ENCODE results near the gene CYB5R3.
A peak's percentile ranks its signal among the peaks of the same experiment; 100 is the strongest.
"Not testable (repeated sequence)": the region's sequence is repeated elsewhere in the genome, so short reads cannot be mapped to it uniquely, and the experiment has no call there.

CYB5R3 gene

DNA sequence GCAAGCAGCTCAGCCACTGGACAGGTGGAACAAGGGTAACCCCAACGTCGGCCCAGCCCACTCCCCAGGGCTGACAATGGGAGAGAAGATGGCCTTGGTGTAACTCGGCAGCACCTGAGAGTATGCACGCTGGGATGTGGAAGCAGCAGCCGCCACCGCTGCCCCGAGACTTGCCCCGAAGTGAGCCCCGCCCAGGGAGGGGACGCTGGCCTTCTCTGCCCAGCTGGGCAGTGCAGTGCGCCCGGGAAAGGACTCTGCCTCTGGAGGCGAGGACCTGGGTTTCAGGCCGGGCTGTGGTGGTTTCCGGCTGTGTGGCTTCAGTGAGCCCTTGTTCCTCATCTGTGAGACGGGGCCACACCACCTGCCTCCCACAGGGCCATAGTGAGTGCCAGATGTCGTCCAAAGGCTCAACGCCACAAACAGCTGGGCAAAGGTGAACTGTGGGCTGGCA is 25.9 kb downstream of the CYB5R3 start:
- DNase-seq (ENCODE audit: low read depth in 2 of 2) = no peak

DNA sequence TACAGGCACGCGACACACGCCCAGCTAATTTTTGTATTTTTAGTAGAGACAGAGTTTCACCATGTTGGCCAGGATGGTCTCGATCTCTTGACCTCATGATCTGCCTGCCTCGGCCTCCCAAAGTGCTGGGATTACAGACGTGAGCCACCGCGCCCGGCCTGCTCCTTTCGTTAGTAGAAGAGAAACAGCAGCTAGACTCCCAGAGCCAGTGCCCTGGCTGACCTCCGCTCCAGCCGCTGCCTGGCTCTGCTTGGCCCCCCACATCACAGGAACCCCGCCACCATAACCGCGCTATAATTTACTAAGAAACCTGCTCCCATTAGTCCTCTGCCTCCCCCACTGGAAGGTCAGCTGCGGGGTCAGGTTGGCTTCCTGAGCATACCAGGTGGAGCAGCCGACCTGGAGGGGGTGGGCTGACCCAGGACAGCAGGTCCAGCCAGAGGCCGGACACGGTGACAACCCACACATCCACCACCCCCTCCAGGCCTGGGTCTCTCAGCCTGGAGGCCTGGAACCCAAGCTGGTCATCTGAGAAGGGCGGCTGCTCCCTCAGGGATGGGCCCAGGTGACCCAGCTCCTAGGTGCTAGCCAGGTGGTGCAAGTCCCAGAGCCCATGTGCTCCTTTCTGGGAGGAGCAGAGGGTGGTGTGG is 27.0 kb downstream of the CYB5R3 start:
- DNase-seq (ENCODE audit: low read depth in 2 of 2) = no peak

DNA sequence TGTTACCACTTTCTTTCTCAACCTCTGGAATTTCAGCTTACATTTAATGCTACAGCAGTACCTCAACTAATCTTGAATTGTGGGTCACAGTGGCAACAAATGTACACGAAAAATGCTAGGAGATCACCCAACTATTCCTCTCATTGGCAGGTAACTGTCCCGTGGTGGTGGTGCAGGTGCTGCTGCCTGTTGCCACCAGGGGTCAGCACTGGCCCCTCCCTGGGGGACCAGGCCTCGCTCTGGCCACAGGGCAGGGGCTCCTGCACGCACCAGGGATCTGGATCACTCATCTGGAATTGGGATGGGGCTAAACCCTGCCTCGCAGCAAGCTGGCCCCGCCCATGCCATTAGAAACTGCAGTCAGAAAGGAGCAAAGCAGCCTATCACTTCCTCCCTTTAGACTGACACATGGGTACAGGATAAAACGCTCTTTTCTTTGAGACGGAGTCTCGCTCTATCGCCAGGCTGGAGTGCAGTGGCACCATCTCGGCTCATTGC is 27.6 kb downstream of the CYB5R3 start:
- peak in 1 of 2 donors; percentile 30 for DNase-seq (ENCODE audit: low read depth in 2 of 2)

DNA sequence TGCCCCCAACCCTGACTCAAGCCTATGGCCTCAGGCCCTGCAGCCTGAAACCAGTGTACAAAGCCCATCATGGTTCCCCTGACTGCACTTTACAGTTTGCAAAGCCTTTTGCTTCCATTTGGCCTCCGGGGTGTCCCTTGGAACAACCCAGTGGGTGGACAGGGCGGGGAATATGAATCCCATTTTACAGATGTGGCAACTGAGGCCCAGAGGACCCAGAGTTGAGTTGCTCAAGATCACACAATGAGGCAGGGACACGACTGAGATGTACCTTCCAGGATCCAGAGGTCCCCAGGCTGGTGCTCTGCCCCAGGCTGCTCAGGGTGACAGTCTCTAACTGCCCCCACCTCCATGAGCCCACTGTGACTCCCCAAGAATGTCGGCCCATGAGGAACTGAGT is 29.1 kb downstream of the CYB5R3 start:
- no peak for DNase-seq (ENCODE audit: low read depth in 2 of 2)

DNA sequence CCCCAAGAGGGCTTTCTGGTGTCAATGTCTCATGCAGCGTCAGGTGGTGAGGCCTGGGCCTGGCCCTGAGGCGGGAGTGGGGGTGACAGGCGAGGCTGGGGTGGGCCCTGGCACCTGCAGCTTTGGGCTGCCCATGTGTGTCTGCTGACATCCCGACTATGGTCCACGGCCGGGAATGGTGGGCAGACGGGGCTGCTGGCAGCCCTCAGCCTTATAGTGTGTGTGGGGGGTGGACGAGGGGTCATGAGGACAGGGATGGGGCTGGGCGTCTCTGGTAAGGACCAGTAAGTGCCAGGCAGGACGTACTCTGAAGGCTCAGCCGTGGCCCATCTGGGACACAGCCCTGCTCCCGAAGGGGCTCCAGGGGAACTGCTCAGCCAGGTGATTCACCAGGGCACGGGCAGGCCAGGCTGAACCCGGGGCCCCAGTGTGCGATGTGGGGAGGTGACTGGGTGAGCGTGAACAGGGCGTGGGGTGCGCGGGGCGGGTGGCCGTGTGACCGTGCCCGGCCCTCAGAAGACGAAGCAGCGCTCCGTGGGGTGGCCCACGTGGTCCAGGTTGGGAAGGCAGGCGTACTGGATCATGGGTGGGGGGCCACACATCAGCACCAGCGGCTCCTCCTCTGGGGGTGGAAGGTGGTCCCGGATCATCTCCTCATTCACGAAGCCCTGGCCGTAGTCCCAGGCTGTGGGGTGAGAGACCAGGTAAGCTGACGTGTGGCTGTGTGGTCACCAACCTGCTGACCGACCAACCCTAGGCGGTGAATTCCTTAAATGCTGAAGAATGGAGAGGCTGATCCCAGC is 29.7 kb downstream of the CYB5R3 start:
- no peak for DNase-seq (ENCODE audit: low read depth in 2 of 2)

DNA sequence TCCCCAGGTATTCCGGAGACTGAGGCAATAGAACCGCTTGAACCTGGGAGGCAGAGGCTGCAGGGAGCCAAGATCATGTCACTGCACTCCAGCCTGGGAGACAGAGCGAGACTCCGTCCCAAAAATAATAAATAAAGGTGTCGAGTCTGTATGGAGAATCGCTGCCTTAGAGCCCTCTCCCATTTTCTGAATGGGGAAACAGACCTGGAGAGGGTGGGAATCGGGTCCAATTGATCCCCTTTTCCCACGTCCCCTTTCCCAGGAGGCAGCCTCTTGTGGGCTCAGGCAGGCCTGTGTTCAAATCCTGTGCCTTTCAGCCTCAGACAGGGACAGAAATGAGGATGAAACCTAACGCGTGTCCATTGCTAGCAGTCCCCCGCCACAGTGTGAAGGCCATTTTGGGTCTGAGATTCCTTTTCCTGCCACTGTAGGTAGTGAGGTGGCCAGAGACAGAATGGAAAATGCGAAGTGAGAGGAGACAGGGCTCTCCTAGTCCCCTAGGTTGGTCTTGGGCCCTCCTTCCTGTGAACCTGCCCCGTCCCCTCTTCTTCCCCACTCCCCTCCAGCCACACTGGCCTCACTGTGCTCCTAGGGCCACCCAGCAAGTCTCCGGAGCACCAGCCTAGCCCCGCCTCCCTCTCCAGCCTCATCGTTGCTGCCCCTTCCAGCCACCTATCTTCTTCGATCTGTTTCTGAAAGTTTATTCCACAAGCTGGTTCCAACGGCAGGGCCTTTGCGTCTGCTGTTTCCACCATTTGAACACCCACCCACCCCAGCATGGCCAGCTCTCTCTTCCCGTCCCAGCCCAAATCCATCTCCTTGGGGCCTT is 31.8 kb downstream of the CYB5R3 start:
- DNase-seq (ENCODE audit: low read depth in 2 of 2) = no peak

DNA sequence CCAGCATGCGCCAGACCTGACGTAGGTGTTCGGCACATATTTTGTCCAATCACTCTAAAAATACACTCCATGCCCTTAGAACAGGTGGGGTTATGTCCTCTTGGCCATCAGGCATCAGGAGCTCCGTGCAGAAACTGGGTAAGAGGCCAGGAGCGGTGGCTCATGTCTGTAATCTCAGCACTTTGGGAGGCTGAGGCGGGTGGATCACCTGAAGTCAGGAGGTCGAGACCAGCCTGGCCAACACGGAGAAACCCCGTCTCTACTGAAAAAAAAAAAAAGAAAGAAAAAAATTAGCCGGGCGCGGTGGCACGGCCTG is 33.4 kb downstream of the CYB5R3 start:
- DNase-seq (ENCODE audit: low read depth in 2 of 2) = not testable (repeated sequence)

DNA sequence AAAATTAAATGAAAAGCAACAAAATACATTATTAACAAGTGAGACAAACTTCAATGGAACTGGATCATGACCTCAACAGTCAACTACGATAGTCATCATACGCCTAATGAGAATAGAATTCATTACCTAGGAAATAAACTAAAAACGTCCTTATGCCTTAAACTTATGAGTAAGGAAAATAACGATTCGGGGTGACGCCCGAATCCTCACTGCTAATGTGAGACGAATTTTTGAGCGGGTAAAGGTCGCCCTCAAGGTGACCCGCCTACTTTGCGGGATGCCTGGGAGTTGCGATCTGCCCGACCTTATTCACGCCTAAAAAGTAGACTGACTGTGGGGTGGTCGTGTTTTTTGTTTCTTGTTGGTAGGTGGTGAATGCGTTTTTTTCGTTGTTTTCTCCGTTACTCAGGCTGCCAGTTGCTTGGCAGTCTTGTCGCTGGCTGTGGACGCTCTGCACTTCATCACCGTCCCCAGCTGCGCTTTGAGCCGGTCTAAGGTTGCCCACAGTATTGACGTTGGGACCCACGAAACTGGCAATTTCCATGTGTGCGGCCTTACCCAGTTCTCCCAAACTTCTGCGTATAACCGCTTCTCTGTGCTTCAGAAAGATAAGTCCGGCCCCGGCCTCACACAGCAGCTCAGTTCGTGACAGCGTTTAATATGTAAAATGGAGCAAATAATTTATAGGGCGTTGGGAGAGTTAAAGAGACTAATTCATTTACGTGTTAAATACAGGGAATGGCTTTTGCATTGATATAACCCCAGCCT is 33.9 kb downstream of the CYB5R3 start:
- DNase-seq (ENCODE audit: low read depth in 2 of 2) = peak; percentile 60 to 74

DNA sequence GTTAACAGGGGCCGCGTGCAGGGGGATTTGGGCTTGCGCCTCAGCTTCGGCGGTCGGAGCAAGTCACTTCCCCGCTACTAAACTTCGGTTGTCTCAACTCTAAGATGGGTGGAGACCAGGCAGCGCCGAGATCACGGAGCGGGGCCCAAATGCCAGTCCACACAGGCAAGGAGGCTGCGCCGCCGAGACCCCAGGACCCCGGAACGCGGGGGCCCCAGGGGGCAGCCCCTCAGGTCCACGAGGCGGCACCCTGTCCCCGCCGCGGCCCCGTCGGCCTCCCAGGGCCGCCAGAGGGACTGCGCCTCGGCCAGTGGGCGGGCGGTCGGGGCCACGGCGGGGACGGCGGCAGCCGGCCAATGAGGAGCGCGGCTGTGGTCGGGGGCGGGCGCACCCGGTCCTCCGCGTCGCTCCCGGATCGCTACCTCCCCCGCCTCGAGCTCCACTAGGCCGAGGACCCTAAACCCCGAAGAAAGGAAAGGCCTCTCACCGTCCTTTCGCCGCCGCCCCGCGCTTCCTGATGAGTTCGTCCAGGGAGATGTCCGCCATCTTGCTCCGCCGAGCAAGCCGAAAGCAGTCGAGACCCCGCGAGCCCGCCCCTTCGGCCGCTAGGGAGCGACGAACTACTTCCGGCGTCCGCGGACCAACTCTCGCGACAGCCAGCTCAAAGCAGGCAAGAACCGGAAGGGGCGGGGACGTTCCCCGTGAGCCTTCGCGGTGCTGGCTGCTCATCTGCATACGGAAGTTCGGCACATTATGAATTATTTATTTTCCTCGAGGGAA is 34.7 kb downstream of the CYB5R3 start, which contains the start of gene POLDIP3:
POLDIP3 (minus strand) TSS at position 572 of the 780 bp plus-strand sequence; CDS start at position 546, 26 bp downstream.
- peak; percentile 99 for DNase-seq (ENCODE audit: low read depth in 2 of 2)

DNA sequence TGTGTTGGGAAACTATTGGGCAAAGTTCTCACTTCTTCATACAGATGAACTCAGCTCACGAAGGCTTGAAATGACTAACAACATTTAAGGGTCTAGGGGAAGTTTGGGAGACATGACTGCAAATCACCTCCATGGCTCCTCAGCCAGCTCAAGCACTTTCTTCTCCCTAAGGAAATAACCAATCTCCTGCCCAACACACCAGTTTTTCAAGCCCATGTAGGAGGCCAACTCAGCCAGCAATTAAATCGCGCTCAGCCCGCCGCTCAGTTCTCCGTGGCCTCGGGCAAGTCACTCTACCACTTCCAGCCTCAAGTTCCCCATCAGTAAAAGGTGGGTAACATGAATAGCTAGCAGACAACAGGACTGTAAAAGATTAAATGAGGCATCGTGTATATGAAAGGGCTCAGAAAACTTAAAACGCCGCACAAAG is 35.3 kb downstream of the CYB5R3 start:
- DNase-seq (ENCODE audit: low read depth in 2 of 2) = no peak

DNA sequence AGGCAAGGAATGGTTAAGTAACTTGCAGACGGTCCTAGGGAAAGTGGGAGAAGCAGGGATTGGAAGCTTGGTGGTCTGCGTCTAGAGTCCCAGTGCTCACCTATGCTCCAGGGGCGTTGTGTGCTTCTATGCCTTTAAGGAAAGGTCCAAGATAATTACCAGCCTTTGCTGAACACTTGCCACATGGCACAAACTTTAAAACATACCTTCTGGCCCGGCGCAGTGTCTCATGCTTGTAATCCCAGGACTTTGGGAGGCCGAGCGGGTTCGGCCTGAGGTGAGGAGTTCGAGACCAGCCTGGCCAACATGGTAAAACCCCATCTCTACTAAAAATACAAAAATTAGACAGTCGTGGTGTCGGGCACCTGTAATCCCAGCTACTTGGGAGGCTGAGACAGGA is 36.9 kb downstream of the CYB5R3 start:
- no peak for DNase-seq (ENCODE audit: low read depth in 2 of 2)

DNA sequence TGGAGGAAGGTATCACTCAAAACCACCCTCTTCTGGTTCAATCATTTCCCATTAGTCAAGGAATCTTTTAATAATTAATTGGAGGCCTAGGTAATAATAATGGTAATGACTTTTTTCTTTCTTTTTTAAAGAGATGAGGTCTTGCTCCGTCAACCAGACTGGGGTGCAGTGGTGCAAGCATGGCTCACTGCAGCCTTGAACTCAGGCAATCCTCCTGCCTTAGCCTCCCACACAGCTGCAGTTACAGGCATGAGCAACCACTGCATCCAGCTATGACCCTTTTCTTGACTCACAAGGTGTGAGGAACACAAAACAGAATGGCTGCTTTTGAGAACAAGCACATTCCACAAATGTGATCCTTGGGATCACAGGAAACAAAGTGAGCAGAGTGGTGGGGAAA is 38.1 kb downstream of the CYB5R3 start:
- DNase-seq (ENCODE audit: low read depth in 2 of 2) = no peak

DNA sequence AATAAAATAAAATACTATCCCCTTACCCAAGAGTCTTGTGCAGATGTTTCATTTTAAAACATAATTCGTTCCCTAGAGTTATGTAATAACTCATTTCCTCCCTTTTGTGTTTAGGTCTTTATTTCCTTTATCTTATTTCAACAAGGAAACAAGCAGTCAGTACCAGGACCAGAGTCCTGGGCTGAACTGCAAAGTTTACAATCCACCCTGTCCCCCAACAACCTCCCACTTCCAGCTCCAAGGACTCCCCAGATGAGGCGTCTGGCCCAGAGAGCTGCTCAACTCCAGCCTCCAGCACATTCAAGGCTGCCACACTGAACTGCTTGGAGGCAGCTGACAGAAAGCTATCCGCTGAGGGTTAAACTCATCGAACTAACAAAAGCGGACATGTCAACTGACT is 39.0 kb downstream of the CYB5R3 start:
- DNase-seq (ENCODE audit: low read depth in 2 of 2) = no peak

DNA sequence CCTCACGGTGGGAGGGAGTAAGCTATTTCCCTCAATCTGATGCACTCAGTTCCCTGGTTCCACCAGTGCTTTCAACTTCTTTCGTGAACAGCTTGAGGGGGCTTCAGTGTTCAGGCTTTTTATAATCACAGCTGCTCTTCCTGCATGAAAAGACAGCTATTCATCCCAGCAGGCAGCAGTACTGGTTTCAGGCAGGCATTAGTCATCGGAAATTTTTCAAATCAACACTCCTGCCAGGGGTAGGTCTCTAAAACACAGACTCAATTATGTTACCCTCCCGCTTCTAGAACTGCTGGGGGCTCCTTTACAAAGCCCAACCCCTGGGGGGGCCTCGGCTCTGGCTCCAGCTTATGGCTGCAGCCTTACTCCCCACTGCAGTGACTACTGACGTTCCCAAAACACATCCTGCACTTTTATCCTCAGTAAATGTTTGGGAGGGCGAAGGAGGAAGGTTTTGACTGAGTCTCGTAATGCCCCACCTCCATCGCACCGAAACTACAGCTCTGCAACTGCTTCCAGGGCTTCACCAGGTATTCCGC is 40.3 kb downstream of the CYB5R3 start:
- no peak for DNase-seq (ENCODE audit: low read depth in 2 of 2)

DNA sequence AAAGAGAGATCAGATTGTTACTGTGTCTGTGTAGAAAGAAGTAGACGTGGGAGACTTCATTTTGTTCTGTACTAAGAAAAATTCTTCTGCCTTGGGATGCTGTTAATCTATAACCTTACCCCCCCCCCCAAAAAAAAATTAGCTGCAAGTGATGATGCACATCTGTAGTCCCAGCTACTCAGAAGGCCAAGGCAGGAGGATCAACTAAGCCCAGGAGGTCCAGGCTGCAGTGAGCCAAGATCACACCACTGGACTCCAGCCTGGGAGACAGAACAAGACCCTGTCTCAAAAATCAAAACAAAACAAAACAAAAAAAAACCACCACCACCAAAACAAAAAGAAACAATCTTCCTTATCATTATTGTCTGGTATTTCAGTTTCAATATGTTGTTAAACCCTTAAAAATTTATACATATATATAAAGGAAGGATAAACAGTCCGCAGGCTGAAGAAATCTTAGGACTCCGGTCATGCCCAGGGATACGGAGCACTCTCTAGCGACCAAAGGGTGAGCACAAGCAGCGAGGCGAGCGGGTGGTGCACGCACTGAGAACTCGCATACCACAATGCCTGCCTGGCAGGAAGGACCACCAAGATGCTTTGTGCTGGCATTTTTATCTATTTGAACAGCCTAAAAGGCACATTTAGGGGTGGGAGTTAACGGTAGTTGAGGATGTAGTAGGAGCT is 40.9 kb downstream of the CYB5R3 start:
- no peak for DNase-seq (ENCODE audit: low read depth in 2 of 2)

DNA sequence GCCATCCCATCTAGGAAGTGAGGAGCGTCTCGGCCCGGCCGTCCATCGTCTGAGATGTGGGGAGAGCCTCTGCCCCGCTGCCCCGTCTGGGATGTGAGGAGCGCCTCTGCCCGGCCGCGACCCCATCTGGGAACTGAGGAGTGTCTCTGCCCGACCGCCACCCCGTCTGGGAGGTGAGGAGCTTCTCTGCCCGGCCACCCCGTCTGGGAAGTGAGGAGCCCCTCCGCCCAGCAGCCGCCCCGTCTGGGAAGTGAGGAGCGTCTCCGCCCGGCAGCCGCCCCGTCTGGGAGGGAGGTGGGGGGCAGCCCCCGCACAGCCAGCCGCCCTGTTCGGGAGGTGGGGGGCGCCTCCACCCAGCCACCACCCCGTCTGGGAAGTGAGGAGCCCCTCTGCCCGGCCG is 41.6 kb downstream of the CYB5R3 start:
- DNase-seq (ENCODE audit: low read depth in 2 of 2) = not testable (repeated sequence)

DNA sequence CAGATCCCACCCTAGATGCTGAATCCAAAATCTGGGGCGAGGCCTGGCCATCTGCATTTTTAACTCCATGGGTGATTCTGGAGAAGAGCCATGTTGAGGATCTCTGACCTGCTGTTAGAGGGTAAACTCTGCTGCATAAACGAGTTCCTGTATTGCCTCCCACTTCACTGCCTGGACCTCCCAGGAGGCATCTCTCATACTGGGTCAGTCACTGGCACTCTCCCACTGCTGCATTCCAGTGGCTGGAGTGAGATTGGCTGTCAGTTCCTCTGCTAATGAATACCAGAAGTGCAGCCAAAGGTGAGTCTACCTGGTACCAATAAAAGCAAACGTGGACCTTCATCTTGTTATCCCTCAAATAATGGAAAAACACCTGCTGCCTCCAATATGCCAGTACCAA is 44.8 kb downstream of the CYB5R3 start:
- no peak for DNase-seq (ENCODE audit: low read depth in 2 of 2)

DNA sequence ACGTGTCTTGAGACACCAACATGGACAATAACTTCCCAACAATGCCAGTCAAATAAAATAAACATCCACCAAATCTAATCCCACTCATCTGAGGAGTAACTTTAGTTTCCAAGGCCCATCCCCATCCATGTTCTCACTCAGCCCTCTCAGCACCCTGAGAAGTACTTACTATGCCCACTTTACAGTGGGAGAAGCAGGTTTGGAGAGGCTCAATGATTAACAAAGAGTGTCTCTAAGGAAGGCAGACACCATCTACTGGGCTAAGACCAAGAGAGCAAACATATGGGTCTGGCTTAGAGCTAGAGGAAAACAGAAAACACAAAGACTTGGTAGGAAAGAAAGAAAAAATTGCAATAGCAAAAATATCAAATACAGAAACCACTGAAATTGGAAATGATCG is 45.8 kb downstream of the CYB5R3 start:
- DNase-seq (ENCODE audit: low read depth in 2 of 2) = no peak

DNA sequence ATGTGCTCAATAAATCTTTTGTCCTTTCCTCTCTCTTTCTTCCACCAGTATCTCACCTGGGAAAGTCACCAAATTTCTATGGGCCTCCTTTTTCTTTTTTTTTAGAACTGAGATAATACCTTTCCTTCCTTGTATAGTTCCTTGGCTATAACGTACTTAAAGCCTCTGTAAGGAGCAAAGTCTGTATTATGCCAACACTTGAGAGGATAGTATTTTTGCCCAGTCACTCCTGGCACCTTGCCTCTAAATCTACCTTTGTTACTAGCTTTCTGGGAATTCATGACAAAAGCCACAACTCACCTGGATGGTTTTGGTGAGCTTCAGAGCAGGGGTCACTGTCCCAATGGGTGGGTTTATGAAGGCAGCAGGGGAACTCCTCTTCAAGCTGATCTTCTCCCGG is 46.7 kb downstream of the CYB5R3 start:
- no peak for DNase-seq (ENCODE audit: low read depth in 2 of 2)
